GM19395 (cell line): ENCODE results near the gene RFLNA.
"Not testable (repeated sequence)": the region's sequence is repeated elsewhere in the genome, so short reads cannot be mapped to it uniquely, and the experiment has no call there.

Experiments
- ATAC-seq: cut with Tn5 transposase; IDR thresholded peaks from one replicate; pipeline ENCODE4 v1.9.1; 2021; ENCODE audit warnings: mild to moderate bottlenecking, moderate library complexity; ENCODE audit not compliant: unreplicated experiment

Gene RFLNA

DNA sequence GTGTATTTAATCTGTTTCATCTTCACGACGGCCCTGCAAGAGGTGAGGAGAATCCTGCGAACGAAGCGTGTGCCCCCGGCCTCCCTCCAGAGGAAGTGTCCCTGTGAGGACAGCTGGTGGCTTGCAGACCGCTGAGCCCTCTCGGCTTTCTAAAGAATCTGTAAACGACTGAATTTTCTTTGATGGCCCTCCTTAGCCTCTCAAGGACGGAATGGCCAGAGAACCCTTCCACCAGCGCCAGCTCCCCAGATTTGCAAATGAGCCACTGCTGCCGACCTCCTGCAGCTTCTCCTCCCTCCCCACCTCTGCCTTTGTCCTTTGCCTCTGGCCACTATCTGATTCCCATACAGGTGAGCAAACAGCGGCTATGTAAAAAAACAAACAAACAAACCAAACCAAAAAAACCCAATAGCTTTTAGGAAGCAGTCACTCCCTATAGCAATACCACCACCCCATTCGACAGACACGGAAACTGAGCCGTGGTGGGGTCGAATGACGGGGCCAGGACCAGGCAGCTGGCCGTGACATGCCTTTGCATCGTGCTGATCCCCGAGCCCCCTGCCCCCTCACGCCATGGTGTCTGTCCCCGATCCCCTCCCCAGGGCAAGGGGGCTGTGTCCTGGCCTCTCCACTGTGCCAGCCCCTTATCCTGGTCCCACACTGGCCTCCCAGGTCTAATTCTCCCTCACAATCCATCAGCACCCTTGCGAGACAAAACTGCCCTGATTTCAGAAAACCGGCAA, 23.6 kb downstream of the RFLNA start:
- ATAC-seq = no peak

DNA sequence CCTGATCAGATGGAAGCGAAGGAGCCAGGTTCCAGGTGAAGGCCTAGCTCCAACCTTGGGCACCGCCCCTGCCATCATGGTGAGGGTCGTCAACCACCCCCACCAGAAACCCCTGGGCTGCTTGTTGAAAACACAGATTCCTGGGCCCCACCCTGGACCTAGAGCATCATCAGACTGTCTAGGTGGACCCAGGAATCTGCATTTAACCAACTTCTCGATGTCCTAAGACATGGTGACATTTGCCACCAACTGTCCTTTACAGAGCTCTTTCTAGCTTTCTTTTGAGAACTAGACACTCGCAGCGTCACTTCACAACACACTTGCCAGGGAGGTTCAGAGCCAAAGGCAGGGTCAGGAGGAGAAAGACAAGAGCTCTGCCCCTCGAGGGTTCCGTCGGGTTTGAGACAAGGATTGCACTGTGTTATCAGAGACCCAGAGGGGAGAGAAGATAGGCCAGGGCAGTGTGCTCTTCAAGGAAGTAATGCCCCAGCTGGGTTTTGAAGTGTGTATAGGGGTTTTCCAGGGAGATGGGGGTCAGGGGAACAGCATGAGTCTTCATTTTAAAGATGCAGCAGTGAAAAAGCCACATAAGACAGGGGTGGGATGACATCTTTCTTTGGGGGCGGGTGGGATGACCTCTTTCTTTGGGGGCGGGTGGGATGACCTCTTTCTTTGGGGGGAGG, 24.6 kb downstream of the RFLNA start:
- ATAC-seq = no peak

DNA sequence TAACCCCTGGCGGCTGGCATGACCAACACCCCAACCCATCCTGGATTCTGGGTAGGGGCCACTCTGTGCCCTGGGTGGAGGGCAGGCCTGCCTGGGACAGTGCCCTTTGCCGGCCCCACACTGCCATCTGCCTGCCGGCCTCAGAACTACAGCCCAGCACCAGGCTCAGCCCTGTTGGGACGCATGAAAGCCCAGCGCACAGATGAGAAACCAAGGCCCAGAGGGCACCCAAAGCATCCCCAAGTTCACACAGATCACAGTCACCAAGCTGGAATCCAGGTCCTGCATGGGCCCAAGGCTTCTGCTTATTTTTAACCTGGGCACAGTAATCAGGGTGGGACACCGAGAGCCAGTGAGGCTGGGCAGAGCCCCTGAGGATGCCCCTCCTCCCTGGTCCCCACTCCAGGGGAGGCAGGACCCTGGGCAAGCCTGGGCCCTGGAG, 26.2 kb downstream of the RFLNA start:
- ATAC-seq = no peak

DNA sequence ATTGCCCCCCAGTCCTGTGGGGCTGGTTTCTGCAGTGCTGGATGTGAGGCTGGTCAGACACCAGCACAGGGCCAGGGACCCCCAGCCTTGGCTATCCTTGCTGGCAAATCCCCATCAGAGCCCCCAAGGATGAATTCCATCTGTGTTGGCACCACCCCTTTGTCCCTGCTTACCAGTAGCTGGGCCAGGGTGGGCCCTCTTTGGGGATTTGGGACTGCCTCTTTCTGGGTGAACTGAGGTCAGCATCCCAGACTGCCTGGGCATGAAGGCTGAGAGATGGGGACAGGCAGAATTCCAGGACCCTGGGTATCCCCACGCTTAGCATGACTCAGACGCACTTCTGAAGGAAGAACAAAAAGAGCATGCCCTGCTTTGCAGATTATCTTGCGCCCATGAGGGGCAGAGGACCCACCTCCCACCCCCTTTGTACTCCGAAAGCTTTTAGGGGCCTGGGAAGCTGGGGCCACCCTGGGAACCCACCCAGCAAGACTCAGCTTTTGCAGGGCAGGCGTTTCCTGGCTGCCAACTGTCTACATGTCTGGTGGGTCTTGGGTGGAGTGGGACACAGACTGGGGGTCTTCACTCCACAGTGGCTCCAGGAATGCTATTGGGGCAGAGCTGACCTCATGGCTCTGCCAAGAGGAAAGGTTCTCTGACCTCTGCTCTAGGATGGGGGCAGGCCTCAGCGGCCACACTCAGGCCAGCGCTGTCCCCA, 26.8 kb downstream of the RFLNA start:
- no peak for ATAC-seq

- ATAC-seq = no peak
Measured at GRCh38 chr12:124322271-124322998, 27.5 kb downstream of the RFLNA start.

GRCh38 chr12:124322999-124323328, 28.1 kb downstream of the RFLNA start:
- ATAC-seq = not testable (repeated sequence)

DNA sequence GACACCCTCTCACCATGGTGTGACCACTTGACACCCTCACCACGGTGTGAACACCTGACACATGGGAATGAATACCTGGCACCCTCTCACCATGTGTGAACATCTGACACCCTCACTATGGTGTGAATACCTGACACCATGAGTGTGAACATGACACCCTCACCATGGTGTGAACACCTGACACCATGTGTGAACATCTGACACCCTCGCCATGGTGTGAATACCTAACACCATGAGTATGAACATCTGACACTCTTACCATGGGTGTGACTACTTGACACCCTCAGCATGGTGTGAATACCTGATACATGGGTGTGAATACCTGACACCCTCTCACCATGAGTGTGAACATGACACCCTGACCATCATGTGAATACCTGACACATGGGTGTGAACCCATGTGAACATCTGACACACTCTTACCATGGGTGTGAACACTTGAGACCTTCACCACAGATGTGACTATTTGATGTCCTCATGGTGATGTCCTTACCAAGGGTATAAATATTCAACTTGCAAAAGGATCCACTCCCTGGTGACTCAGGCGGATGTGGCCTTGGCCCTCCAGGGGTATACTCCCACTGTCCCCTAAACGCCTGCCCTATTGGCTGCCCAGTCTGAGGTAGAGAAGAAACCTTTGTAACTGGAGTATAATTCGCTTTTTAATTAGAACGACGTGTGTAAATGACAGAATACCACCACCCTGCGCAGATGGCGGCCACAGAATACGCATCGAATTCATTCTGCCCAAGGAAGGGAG, 29.1 kb downstream of the RFLNA start:
- no peak for ATAC-seq

GRCh38 chr12:124324803-124325705, 30.2 kb downstream of the RFLNA start:
- ATAC-seq = no peak

- no peak for ATAC-seq
Measured at GRCh38 chr12:124326104-124326503, 31.2 kb downstream of the RFLNA start.

DNA sequence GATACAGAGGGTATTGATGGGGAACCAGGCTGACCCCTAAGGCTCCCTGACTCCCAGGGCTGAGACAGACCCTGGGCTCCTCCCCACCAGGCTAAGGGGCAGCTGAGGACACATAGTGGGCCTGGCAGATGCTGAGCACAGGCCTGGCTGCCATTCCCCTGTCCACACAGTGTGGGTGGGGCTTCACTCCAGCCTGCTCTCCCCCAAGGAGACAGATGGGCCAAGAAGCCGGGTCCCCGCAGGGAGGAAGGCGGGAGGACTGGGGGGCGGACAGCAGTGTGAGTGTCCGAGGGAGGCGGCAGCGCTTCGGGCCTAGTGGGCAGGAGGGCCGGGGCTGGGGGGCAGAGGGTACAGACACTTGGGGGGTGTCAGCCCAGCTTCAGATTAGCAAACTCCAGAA, 32.0 kb downstream of the RFLNA start:
- ATAC-seq = no peak

DNA sequence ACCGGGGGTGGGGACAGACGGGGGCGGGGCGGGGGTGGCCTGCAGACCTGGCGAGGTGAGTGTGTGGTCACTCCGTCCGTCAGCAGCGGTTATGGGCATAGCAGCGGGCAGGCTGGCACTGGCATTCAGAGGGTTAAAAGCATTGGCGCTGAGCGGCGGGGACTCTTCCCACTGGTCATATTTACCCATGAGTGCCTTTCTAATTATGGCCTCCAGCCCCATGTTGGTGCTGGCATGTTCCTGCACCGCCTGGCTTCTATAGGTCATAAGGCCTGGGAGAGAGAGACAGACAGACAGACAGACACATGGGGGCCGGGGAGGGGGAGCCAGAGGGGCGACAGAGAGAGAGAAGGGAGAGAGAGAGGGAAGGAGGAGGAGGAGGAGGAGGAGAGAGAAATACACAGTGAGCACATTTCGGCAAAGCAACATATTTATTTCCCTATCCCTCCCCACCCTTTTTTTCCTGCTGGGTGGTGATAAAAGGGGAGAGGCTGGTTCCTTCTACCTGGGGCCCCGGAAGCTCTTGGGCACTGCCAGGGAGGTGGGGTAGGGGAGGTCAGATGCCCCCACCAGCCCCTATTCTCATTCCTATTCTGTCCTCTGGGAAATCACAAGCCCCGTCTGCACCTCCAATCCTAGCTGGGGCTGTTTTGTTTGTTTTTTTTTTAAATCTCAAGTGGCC, 32.6 kb downstream of the RFLNA start:
- ATAC-seq = no peak

DNA sequence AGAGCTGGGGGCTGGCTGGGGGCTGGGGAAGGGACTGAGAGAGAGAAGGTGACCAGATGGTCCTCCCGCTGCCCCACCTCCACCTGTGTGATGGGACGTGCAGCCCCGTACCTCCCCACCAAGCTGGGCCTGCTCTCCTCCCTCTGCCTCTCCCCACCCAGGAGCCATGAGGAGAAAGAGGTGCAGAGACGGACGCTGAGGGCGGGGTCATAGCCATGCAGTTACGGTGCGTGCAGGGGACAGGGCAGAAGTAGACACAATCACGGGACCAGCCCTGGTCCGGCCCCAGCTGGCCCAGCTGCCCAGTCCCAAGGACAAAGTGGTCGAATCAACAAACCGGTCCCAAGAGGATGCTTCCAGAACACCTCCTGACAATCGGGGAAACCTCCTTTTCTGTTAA, 33.2 kb downstream of the RFLNA start:
- no peak for ATAC-seq

- no peak for ATAC-seq
Measured at GRCh38 chr12:124328636-124329035, 33.7 kb downstream of the RFLNA start.

GRCh38 chr12:124332058-124332672, 37.3 kb downstream of the RFLNA start:
- ATAC-seq = no peak

DNA sequence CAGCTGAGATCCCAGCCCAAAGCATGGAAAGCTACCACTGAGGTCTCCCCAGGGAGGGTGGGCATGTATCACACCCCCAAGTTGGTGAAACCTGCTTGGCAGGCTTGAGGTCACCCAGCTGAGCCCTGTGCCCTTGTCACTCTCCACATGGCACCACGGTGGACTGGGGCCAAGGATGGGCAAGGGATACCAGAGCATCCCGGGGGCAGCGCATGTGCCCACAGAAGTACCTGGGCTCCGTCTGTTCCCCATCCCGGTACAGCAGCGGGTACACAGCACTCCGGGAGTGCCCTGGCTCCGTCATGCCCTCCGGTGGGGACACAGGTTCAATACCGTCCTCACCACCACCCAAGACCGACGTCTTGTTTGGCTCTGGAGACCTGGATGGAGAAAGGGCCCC, 38.0 kb downstream of the RFLNA start:
- no peak for ATAC-seq

GRCh38 chr12:124333724-124334123, 38.8 kb downstream of the RFLNA start:
- ATAC-seq = no peak

DNA sequence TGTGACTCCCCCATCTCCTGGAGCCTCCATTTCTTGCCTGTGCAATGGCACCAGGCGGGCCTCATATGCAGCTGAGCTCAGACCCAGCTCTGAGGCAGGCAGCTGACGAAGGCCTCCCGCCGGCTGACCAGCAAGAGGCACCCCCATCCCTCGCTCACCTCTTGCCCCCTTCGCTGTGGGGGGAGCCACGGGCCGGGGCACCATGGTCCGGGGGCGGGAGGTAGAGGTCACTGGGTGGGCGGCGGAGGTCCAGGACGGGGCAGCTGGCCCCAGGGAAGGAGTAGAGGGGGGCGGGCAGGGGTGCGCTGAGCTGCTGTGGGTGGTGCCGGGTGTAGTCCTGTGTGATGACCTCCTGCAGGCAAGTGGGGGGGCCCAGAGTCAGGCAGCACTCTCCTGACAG, 39.4 kb downstream of the RFLNA start:
- no peak for ATAC-seq

DNA sequence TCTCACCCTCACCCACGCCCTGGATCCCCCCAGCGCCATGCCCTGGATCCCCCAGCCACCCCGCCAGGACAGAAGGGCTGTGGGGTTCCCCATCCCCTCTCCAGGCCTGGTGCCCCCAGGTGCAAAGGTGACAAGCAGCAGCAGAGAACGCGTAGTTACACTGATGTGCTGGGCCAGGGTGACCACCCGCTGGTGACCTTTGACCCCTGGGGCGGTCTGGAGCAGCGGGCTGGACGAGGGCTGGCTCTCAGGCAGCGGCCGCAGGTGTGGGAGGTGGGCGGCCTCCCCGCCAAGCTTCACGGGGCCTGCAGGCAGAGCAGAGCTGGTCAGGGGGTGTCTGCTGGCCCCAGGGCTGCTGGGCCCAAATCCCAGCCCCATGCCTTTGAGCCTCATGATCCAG, 40.1 kb downstream of the RFLNA start:
- no peak for ATAC-seq
